RCC 7860 (cell line): ENCODE results near the gene MSH6.
A peak's percentile ranks its signal among the peaks of the same experiment; 100 is the strongest.

ENCODE experiments used
- DNase-seq: peaks from one replicate; pipeline ENCODE4 v3.0.0-alpha.2; 2015; ENCODE audit warnings: low spot score
- FAIRE-seq: peaks from 2 replicates; lab custom pipeline; 2012; peaks lifted over from hg19 to GRCh38; lab: Jason Lieb, UNC

Gene MSH6

DNA sequence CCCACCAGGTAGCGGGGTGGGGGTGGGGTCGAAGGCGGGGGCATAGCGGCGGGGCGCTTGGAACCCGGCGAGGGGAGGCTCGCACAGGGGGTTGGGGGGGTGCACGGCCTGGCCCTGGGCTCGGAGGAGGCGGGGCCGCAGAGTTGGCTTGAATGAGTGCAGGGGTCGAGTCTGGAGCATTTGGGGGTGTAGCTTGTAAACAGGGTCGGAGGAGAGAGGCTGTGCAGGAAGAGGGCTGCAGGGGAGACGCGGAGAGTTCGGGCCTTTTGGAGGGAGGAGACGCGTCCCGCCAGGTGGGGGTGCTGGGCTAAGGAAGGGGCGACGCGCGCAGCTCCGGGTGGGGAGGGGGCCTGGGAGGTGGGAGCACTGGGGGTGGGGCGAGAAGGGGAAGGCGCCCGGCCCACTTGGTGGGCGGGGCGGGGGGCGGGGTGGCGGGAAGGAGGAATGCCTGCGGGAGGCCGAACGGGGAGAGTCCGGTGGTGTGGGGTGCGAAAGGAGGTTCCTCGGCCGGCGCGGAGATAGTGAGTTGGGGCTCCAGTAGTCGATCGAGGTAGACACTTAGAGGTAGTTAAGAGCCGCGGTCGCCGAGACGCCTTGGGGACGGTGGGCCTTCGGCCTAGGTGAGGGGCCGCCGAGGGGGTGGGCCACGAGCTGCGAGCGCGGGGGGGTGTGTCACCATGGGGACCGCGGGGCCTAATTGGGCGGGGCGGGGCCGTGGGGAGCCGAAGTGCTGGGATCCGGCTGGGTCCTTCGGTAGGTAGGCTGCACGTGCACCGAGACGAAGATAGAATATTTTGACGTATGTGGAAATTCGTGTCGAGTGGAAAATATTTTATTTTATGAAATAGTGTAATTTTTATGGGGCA, 774 bp downstream of the MSH6 start:
- no peak for FAIRE-seq

DNA sequence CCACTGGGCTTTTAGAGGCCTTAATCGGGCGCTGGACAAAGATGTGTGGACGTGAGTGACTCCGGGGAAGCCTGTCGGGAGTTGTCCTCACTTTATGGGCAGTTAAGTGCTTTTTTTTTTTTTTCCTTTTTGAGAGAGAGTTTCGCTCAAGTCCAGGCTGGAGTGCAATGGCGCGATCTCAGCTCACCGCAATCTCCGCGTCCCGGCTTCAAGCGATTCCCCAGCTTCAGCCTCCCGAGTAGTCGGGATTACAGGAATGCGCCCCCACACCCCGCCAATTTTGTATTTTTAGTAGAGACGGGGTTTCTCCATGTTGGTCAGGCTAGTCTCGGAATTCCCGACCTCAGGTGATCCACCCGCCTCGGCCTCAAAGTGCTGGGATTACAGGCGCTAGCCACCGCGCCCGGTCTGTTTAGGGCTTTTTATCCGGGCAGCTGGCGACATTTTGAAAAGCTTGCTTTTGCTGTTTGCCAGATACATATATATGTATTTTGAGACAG, 1.5 kb downstream of the MSH6 start:
- DNase-seq, result no peak
- no peak for FAIRE-seq

More for the DNA sequence above, 774 bp downstream of the MSH6 start:
- peak; percentile 15 for DNase-seq

DNA sequence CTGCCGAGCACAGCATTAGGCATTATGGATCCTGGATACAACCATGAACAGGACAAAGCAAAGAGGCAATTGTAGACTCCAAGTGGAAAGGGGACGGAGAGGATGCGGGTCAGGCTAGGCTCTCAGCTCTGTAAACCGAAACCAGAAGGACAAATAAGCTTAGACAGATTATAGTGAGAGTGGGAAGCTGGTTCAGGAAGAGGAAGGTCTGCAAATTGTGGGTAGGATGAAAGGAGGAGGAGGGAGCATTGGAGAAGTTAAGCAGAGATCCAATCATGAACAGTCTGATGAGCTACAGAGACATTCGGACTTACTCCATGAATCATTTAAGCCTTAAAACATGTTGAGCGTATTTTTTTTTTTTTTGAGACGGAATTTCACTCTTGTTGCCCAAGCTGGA, 3.0 kb downstream of the MSH6 start:
- no peak for DNase-seq
- no peak for FAIRE-seq

DNA sequence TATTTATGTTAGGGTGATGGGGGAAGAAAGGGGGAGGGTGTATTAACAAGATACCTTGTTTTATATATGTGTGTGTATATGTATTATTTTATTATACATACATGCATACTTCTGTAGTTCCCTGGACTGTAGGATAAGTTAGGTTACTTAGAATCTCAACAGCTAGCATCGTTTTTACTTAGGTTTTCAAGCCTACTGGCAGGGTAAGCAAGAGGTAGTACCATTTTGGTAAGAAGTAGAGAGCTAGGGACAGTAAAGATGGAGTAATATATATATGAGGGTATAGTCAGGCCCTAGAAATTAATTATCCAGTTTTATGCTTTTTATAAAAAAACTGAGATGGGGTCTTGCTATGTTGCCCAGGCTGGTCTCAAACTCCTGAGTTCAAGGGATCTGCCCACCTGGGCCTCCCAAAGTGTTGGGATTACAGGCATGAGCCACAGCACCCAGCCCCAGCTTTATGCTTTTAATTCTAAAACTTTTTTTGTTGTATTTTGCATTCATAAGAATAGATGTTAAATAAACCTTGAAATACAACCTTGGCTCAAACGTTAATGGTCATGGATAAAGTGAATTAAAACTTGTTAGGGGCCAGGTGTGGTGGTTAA, 13.2 kb downstream of the MSH6 start:
- DNase-seq, result no peak
- no peak for FAIRE-seq

DNA sequence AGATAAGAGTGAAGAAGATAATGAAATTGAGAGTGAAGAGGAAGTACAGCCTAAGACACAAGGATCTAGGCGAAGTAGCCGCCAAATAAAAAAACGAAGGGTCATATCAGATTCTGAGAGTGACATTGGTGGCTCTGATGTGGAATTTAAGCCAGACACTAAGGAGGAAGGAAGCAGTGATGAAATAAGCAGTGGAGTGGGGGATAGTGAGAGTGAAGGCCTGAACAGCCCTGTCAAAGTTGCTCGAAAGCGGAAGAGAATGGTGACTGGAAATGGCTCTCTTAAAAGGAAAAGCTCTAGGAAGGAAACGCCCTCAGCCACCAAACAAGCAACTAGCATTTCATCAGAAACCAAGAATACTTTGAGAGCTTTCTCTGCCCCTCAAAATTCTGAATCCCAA, 15.7 kb downstream of the MSH6 start:
- no peak for FAIRE-seq
- no peak for DNase-seq

DNA sequence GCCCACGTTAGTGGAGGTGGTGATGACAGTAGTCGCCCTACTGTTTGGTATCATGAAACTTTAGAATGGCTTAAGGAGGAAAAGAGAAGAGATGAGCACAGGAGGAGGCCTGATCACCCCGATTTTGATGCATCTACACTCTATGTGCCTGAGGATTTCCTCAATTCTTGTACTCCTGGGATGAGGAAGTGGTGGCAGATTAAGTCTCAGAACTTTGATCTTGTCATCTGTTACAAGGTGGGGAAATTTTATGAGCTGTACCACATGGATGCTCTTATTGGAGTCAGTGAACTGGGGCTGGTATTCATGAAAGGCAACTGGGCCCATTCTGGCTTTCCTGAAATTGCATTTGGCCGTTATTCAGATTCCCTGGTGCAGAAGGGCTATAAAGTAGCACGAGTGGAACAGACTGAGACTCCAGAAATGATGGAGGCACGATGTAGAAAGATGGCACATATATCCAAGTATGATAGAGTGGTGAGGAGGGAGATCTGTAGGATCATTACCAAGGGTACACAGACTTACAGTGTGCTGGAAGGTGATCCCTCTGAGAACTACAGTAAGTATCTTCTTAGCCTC, 16.2 kb downstream of the MSH6 start:
- DNase-seq (no peak), FAIRE-seq (no peak)

DNA sequence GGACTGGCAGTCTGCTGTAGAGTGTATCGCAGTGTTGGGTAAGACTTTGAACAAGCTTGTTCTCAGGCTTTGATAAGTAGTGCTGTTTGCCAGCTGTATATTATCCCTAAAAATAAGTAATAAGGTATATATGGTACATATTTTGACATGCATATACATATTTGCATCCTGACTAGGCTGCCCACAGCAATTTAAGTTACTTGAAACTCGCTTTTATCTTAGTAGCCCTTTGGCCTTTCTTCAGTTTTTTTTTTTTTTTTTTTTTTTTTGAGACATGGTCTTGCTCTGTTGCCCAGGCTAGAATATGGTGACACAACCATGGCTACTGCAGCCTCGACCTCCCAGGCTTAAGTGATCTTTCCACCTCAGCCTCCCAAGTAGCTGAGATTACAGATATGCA, 18.2 kb downstream of the MSH6 start:
- FAIRE-seq, result no peak

DNA sequence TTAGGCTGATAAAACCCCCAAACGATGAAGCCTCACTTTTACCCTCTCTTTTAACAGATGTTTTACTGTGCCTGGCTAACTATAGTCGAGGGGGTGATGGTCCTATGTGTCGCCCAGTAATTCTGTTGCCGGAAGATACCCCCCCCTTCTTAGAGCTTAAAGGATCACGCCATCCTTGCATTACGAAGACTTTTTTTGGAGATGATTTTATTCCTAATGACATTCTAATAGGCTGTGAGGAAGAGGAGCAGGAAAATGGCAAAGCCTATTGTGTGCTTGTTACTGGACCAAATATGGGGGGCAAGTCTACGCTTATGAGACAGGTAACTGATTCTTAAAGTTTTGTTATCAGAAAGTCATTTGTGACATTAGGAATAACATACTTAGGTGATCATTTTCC, 20.4 kb downstream of the MSH6 start:
- no peak for DNase-seq

More for the DNA sequence above, 18.2 kb downstream of the MSH6 start:
- no peak for DNase-seq

DNA sequence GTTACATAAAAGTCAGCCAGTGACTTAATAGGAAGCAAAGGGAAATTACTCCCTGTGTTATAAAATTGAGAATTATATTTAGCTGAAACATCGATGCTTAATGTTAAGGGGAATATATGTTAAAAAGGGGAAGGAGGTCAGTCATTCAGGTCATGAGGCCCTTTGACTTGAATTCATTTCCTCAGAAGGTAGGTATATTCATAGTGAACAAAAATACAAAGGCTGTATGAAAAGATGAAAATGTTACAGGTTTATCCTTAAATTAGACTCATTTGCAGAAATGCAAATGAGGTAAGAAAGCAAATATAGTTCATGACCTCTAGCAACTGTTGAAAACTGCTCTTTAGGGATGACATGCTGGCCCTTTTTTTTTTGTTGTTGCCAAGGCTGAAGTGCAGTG, 20.8 kb downstream of the MSH6 start:
- DNase-seq, result no peak
- no peak for FAIRE-seq

More for the DNA sequence above, 20.4 kb downstream of the MSH6 start:
- FAIRE-seq, result no peak

DNA sequence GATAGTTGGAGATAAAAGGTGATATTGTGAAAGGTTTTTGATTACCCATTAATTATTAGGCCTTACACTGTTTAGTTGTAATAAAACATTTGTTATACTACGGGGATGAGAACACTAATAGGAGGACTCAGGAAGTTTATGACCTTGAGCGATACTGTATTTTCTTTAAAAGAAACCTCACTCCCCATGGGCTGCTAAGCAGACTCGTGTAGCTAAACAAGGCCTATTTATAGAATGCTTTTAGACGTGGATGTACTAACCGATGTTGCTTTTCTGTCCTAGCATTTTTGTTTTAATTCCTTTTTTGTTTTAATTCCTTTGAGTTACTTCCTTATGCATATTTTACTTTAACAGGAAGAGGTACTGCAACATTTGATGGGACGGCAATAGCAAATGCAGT, 22.9 kb downstream of the MSH6 start:
- FAIRE-seq, result no peak
- DNase-seq, result no peak

DNA sequence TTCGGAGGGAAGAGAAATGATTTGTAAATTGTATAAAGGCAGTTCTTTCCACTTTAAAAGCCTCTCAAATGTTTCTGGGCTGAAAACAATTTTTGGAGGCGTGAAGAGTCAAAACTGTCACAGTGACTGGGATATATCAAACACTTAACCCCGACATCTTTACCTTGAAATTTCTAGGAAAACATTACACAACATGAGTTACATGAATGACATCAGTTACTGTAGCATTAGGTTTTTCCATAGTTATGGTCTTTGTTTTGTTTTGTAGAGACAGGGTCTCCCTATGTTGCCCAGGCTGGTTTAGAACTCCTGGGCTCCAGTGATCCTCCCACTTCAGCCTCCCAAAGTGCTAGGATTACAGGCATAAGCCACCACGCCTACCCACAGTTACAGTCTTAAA, 25.7 kb downstream of the MSH6 start:
- FAIRE-seq (no peak), DNase-seq (no peak)

DNA sequence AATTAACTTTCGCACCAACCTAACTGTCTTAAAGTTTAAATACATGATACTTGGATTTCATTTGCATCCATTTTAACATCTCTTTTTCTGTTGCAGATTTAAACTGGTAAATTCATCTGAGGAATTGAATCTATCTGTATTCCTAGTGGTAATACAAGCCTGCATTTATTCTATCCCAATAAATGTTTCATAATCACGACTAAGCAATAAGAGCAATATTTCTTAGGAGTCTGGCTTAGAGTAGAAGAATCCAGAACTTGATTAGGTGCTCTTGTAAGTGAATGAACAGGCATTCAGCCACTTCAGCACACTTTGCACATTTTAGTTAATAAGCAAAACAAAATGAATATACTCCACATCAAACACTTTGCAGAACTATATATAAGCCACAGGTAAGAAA, 27.0 kb downstream of the MSH6 start:
- FAIRE-seq, result no peak

DNA sequence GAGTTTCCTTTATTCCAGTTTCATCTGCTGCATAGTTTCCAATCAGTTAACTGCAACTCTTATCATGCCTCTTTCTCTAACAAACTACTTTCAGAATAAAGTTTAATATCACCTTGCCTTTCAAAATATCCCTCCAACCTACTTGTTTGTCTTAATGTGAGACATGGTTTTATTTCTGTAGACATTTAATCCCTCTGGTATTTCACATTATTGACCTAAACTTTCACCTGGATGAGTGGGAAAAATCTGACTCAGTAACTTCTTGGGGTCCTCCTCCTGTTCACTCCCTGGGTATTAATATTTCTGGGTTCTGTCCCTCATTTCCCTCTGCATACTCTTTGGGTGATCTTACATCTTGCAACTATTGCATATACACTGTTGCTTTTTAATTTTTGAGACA, 27.9 kb downstream of the MSH6 start:
- FAIRE-seq, result no peak
- DNase-seq, result no peak

More for the DNA sequence above, 27.0 kb downstream of the MSH6 start:
- no peak for DNase-seq

DNA sequence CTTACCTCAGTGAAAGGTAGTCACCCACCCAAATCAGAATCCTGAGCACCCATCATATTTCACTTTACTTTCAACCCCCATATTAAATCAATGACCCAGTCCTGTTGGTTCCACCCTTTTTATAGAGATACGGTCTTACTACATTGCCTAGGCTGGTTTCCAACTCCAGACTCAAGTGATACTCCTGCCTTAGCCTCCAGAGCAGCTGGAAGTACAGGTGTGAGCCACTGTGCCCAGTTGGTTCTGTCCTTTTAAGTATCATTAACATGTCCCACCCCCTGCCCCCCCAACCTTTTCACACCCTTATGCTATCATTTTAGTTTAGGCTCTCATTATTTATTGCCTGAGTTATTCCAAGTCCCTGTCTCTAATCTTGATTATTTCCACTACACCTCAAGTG, 28.7 kb downstream of the MSH6 start:
- DNase-seq, result no peak
- FAIRE-seq, result no peak

DNA sequence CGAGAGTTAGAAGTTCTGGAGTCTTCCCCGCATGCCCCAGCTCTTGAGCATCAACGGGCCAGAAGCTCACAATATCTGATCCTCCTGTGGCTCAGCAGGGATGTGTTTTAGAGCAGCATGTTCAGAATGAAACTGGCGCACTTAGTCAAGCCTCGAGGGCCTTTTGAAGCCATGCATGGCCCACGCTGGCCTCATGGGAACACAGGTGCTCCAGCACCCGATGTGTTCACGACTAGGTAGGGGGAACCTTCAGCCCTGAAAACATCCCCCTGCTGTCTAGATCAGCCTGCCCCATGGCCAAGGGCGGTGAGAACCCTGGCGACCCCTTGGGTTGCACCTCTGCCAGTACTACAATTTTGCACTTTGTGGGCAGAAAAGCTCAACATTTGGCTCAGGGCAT, 32.8 kb downstream of the MSH6 start:
- no peak for FAIRE-seq
- DNase-seq, result no peak

DNA sequence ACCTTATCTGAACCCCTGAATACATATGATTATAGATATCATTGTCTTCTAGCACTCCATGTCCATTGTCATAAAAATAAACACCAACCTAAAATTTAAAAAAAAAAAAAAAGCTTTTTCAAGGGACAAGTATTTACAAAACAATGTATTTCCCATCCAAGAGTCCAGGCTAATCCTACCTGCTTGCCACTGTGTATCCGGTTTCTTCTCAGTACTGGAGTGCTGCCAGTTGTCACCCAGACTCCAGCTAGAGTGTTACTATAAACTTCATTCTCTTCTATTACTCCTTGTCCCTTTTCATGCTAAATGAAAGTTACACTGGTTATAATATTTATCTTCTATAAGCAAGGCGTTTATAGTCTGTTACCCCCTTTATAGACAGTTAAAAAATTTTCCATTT, 35.8 kb downstream of the MSH6 start:
- DNase-seq, result no peak
- FAIRE-seq, result no peak

DNA sequence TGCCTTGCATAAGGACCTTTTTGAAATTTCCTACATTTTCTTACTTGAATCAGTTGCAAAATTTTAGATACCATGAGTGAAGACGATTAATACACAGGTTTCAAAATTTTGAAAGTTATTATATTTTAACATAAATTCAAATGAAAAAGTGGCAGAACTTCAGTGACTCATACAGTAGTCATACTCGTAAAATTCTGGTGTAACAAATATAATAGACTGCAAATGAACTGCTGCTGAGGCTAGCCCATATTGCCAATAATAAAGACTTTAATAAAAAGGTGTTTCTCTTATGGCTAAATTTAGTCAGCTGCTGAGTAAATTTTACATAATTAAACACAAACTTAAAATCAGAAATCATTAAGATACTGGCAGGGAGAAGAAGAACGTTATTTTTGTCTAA, 36.9 kb downstream of the MSH6 start:
- no peak for FAIRE-seq
- DNase-seq, result no peak

DNA sequence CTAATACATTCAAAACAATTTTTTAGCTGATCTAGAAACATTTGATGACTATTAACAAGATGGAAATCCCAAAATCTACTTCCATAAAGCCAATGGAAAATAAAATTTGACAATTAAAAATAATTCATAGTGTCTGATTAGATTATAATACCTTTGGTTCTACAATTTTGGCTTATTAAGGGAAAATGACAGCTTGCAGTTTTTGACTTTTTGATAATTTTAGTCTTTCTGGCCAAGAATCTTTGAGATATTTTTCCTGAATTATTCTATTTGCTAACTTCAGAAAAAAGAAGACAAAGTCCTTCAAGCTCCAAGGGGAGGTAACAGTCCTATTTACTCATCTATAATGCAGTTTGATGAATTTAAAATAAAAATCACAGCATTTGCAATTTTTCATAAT, 39.6 kb downstream of the MSH6 start:
- DNase-seq (no peak), FAIRE-seq (no peak)

DNA sequence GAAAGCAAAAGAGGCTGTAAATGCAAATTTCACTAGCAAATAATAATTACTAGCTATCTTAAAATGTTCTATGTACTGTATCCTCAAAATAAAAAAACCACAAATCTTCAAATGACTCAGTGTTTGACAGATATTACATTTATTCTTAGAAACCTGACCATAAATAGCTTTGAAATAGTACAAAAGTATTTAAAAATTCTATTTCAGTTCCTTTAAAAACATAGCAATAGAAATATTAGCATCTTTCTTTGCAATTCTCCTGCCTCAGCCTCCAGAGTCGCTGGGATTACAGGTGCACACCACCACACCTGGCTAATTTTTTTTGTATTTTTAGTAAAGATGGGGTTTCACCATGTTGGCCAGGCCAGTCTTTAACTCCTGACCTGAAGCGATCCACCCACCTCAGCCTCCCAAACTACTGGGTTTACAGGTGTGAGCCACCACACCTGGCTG, 50.6 kb downstream of the MSH6 start:
- DNase-seq (no peak), FAIRE-seq (no peak)

DNA sequence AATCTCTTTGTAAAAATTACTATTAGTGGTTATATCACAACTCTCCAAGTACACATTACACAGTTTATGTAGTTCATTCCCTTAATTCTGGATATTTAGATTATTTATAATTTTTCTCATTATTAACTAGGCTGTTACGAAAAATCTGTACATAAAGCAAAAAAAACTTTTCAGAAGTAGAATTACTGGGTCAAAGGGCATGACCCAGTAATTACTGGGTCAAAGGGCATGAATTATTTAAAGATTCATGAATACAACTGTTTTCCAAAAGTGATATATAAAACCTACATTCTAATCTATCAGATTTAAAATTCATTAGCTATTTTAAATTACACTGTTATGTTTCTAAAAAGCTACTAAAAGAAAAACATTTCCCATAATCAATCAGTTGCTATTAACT, 55.3 kb downstream of the MSH6 start:
- DNase-seq (no peak), FAIRE-seq (no peak)

DNA sequence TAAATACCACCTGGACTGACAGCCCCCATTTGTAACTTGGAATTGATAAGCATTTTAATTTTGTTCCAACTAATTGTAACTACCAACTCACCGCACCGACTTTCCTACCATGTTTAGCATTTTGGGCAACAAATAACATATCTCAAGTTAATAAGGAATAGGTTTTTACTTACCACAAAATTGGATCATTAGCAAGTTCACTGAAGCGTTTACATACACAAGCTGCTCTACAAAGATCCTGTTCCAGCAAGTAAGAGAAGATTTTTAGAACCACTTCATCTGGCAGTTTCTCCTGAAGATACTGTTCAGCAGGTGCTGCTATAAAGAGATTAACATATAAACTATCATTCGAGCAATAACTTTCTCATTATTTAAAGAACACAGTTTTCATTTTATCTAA, 55.7 kb downstream of the MSH6 start:
- no peak for FAIRE-seq

DNA sequence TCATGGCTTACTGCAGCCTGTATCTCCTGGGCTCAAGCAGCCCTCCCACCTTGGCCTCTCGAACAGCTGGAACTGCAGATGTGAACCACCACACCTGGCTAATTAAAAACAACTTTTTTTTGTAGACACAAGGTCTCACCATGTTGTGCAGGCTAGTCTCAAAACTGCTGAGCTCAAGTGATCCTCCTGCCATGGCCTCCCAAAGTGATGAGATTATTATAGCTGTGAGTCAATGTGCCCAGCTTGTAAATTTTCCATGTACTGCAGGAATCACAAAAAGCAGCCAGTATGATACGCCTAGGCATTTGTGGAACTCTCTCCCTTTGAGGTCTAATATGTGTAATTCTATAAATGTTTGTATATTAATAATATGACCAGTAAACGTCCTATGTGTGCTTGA, 59.9 kb downstream of the MSH6 start:
- no peak for DNase-seq

More for the DNA sequence above, 55.7 kb downstream of the MSH6 start:
- DNase-seq, result no peak

More for the DNA sequence above, 59.9 kb downstream of the MSH6 start:
- no peak for FAIRE-seq
